HG03060 (cell line): Measurements from ENCODE around the gene GRSF1.
"Not testable (repeated sequence)": the region's sequence is repeated elsewhere in the genome, so short reads cannot be mapped to it uniquely, and the experiment has no call there.

ENCODE experiments used
- ATAC-seq: cut with Tn5 transposase; IDR thresholded peaks from one replicate; pipeline ENCODE4 v1.9.1; 2021; ENCODE audit warnings: low read depth, moderate number of reproducible peaks; ENCODE audit not compliant: unreplicated experiment

GRSF1 gene

DNA sequence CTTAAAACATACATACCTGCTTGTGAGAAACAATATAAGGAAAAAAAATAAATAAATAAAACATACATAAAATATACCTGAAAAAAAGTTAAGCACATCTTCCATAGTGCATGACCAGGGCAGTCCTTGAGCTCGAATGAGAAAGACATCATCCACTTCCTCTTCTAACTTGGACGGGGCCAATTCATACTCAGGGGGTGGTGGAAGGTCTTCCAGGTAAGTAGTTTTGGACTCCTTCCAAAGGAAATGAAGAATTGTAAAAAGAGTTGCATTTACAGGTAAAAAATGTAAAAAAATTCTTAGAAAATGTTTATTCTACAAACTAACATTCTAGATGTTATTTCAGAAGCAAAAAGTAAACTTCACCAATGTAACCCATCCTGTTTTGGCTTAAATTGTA lies 3.6 kb downstream of the GRSF1 start:
- no peak for ATAC-seq

DNA sequence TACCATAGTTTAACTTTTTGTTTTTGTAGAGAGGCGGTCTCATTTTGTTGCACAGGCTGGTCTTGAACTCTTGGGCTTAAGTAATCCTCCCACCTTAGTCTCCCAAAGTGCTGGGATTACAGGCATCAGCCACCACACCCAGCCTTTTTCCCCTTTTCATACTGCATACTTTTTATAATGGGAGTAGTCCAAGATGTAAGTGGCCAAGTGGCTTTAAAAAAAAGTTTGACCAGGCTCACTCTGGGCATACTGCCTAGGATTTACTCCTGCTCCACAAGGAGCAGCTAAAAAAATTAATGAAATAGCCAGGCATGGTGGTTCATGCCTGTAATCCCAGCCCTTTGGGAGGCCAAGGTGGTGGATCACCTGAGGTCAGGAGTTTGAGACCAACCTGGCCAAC lies 6.0 kb downstream of the GRSF1 start:
- no peak for ATAC-seq

DNA sequence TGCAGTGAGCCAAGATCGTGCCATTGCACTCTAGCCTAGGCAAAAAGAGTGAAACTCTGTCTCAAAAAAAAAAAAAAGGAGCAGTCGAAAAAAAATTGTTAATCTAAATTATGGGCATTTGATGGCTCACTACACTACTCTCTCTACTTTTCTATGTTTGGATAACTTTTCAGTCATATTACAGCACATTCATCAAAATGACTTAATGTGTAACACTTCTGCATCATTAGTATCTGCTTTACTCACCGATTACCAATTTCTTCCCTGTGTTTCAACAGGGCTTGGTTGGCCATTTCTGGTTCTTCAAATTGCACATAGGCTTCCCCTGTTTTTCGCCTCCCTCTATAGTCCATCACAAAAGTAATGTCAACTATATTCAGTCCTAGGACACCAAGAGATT lies 8.4 kb downstream of the GRSF1 start:
- ATAC-seq, result no peak

DNA sequence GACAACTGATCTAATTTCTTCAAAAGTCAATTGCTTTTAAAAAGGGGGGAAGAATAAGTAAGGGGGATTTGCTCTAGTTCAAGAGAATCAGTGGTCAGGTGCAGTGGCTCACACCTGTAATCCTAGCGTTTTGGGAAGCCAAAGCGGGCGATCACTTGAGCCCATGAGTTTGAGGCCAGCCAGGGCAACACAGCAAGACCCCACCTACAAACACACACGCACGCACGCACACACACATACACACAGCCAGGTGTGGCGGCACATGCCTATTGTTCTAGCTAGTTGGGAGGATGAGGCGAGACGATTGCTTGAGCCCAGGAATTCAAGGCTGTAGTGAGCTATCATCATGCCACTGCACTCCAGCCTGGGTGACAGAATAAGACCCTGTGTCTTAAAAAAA lies 9.6 kb downstream of the GRSF1 start:
- no peak for ATAC-seq

DNA sequence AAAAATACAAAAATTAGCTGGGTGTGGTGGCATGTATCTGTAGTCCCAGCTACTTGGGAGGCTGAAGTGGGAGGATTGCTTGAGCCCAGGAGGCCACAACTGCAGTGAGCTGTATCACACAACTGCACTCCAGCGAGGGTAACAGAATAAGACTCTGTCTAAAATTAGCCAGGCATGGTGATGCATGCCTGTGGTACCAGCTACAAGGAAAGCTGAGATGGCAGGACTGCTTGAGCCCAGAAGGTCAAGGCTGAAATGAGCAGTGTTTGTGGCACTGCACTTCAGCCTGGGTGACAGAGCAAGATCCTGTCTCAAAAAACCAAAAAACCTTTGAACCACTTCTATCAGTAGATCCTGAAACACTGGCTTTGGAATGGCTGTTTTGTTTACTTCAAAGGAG lies 10.2 kb downstream of the GRSF1 start:
- ATAC-seq, result no peak

DNA sequence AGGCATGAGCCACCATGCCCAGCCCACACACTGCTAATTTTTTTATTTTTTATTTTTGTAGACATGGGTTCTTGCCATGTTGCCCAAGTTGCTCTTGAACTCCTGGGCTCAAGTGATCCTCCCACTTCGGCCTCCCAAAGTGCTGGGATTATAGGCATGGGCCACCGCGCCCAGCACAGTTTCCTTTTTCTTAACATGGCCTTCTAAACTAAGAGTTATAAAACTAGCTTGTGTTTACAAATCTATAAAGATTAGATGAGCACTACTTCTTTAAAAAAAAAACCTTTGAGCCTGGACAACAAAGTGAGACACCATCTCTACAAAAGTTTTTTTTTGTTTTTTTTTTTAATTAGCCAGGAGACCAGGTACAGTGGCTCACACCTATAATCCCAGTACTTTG lies 10.7 kb downstream of the GRSF1 start:
- no peak for ATAC-seq

DNA sequence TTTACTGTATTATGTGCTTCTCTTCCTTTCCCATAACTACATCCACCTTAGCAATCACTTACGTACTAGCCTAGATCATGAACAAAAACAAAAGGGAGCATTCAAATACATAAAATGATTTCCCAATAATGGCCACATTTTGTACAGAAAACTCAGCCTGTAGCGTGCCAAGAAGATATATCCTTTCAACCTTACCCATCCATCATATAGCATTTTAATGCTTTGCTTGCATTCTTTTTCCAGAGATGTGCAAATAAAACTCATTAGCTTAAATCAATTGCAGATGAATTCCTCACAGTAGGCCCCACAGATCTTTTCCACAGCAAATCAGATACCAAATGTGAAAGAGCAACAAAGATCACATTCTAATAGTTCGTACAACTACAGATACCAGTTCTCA lies 20.8 kb downstream of the GRSF1 start:
- no peak for ATAC-seq

DNA sequence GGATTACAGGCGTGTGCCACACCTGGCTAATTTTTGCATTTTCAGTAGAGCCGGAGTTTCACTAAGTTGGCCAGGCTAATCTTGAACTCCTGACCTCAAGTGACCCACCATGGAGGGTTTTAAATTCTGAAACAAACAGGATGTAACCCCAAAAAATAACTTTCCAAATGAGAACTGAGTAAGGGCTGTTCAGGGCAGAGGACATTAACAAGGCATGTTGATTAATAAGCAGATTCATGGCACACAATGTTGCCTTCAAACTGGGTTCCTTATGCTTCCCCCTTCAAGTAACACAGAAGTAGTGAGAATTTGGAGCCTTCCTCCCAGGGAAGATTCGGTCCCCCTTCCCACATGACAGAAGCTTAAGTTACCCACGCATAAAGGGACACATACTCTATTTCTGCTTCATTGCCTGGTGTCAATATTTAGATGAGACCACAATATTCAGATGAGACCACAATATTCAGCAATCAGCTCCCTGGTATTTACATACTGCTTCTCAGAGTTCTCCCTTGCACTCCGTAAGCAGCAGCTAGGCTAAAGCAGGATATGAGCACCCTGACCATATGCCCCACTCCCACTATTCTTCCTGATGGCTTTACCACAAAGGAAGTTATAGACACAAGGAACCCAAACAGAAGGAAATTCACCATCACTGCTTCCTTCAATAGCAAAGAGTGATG lies 21.4 kb downstream of the GRSF1 start:
- ATAC-seq, result no peak

DNA sequence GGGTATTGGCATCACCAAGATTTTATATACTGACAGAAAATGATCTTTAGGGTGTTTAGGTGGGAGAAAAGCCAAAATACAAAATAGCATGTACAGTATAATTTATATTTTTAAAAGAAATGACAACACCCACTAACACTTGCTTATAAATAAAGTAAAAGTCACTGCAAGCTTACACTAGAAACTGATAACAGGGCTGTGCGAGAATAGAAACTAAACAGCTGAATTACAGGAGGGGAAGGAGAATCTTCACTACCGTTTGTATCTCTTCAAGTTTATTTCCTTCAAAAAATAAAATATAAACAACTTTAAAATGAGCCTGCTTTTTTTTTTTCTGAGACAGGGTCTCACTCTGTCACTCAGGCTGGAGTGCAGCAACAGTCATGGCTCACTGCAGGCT lies 22.8 kb downstream of the GRSF1 start:
- ATAC-seq, result no peak

DNA sequence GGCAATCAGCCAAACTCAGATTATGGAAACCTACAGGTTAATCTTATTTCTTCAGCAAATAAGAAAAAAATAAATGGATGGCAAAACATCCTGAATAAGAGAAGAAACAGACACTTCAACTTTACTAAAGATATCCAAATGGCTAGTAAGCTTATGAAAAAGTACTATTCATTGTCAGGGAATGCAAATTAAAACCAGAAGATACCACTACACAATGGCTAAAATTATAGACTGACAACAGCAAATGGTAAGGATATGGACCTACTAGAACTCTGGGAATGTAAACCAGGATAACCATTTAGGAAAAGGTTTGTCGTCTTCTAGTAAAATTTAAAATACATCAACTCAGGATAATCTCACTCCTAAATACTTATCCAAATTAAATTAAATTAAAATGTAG lies 24.3 kb downstream of the GRSF1 start:
- ATAC-seq, result no peak

DNA sequence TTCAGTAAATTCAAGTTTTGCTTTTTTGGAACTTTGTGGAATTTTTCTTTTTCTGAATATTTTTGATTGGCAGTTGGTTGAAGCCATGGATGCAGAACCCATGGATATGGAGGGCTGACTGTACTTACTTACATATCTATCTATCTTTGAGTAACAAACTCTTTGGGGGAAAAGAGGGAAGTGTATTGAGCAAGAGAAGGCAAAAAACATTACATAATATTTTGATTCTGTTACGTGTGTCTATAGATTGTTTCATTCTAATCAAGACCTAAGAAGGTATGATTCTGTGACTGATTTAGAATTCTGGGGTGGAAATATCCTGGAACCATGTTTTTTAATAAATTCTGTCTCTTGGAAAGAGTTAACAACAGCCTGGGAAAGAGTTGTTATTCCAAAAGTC lies 31.5 kb downstream of the GRSF1 start:
- ATAC-seq, result no peak

DNA sequence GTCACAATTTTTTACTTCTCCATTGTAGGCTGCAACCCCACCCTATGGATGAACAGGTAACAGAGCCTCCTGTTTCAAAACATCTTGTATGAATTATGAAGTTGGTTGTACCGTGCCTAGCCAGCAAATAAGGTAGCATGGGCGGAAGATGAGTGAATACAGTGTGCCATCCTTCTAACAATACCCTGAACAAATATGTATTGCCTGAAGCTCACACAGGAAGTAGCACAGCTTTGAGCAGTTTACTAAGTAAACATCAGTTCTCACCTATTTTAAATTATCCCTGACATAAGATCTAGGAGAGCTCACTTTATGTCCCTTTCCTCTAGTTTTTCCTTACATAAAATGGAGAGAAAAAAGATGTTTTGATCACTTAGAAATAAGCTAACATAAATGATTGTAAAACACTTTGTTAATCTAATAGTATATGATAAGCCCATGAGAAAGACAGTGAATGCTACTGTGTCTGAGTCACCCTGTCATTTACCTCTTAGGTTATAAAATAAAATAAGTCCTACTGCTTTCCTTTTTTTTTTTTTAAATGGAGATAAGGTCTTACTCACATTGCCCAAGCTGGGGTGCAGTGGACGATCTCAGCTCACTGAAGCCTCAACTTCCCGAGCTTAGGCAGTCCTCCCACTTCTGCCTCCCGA lies 36.6 kb downstream of the GRSF1 start:
- no peak for ATAC-seq

DNA sequence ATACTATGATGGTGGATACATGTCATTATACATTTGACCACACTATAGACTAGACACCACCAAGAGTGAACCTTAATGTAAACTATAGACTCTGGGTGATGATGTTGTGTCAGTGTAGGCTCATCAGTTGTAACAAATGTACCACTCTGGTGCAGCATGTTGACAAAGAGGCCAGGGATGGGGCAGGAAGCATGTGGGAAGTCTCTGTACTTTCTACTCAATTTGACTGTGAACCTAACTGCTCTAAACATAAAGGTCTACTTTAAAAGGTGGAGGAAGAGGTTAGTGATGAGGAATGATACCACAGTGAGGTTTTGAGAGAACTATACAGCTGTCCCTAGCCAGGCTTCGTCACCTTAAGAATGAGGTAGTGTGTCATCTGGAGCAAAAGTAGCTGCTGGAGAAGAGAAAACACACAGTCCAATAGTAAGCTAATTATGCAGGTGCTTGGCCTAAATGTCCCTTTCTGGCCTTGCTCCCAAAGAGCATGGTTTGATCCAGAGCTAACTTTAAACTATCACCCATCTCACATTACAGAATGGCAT lies 38.4 kb downstream of the GRSF1 start:
- no peak for ATAC-seq

DNA sequence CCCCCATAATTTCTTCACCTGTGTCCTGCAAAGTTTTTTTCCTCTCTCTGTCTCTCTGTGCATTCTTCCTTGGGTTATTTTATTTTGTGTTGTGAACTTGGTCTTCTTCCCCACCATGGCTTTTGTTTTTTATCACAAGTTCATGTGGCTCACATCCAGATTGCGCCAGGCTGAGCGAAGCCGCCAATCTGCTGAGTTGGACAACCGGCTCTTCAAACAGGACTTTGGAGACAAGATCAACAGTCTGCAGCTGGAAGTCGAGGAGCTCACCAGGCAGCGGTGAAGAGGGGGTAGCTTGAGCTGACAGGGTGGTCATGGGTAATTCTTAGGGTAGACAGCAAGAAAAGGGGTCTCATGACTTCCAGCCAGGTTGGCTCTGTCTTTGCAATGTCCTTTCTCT lies 46.1 kb downstream of the GRSF1 start:
- no peak for ATAC-seq

DNA sequence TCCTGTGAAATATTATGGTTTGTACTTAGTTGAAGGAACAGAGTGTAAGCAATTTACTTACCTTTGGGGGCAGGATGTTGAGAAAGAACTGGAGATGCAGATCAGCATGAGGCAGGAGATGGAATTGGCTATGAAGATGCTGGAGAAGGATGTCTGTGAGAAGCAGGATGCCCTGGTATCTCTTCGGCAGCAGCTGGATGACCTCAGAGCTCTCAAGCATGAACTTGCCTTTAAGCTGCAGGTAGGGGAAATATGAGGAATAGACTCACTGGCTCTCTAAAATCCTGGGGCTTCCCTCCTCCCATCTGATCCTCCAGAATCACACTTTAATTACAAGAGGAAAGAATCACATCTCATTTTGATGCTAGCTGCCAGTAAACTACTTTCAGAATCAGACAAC lies 51.0 kb downstream of the GRSF1 start:
- ATAC-seq, result no peak

DNA sequence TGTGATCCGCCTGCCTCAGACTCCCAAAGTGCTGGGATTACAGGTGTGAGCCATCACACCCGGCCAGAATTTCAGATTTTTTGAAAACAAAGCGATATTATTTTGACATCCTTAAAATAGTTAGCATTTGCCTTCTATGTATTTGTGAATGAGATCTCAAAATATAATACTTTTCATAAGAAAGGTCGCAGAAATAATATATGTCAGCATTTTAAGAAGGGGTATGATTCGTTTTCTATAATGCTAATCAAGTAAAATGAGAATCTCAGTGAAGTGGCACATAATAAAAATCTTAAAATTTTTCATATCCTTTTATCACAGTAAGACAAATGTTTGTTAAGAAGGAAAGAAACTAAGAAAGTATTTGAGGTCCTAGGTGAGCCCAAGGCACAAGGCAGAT lies 52.2 kb downstream of the GRSF1 start:
- no peak for ATAC-seq

DNA sequence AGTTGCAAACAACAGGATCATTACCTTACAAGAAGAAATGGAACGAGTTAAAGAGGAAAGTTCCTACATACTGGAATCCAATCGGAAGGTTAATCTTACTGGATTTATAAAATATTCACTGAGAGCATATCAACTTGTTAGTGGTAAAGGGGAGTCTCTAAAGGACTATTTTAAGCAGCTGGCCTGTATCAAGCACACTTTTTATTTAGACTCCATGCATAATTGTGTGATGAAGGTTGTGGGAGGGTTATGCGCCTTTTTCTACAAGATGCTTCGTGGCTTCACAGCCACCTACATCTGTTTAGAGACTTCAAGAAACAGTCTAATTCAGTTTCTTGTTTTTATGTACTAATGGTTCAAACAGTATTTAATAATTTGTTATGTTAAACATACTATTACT lies 56.6 kb downstream of the GRSF1 start:
- no peak for ATAC-seq

DNA sequence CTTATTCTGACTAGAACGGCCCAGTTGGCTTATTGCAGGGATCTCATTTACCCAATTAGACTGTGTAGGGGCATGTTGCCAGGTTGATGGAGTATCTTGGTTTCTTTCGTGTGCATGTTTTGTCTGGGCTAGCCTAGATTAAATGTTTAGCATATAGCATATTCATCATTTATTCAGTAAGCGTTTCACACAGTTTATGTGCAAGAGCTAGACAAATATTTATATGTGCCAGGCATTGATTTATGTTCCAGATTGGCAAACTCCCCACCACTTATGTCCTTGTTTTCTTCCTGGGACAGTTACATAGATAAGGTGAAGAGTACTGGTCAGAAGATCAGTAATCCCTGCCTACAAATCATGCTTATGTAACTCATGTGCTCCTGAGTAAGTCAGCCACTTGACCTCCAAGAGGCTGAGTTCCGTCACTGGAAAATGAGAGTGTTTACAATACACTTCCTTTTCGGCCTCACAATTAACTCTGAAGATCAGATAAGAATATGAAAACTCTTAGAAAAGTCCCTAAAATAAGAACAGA lies 60.7 kb downstream of the GRSF1 start:
- no peak for ATAC-seq

DNA sequence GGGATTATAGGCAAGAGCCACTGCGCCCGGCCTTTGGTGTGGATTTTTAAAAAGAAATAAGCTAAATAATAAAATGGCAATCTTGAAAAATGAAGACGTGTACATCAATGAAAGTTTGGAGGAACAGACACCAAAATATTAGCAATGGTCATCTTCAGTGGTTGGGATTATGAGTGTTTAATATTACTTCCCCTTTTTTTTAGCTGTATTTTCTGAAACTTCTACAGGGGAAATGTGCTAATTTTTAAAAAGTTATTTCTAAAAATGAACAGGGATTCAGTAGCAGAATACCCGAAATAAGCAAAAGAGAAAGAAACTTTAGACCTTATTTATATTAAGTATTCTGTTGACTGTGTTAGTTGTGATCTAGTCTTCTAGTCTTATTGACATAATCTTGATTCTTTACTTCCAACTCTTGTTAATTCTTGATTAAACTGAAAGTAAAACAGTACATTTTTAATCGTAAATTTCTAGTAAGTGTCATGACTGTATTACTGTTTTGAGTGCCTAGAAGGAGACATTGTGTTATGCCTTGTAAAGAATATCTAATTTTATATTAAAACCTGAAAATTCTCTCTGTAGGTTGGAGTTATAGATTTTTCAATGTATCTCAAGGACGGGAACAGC lies 66.6 kb downstream of the GRSF1 start:
- no peak for ATAC-seq

DNA sequence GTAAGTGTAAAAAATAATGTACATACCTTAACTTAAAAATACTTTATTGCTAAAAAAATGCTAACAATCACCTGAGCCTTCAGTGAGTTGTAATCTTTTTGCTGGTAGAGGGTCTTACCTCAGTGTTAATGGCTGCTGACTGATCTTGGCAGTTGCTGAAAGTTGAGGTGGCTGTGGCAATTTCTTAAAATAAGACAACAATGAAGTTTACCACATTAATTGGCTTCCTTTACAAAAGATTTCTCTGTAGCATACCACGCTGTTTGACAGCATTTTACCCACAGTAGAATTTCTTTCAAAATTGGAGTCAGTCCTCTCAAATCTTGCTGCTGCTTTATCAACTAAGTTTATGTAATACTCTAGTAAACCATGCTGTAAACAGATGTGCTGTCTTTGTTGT lies 70.3 kb downstream of the GRSF1 start:
- not testable (repeated sequence) for ATAC-seq

DNA sequence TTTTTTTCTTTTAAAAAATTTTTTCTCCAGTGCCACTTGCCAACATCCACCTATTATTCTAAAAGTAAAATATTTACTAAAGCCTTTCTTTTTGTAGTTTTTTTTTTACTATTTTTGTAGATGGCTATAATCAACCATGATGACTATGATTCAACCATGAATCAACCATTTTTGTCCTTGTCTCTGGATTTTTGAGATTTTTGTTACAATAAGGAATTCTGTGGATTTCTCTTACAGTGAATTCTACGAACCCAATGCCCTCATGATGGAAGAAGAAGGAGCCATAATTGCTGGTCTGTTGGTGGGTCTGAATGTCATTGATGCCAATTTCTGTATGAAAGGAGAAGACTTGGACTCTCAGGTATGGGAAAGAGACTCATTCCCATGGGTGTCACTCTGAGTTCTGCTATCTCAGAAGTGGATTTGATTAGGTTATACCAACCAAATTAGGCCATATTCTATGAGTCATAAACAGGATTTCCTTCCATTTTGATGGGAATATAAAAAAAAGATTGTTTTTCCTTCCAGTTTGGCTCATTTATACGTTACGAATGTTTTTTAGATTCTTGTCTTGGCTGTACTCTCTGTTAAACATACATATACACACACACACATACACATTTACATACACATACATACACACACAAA lies 71.3 kb downstream of the GRSF1 start:
- no peak for ATAC-seq
